Ecto neural progenitor cell (in vitro differentiated cells): ENCODE results near the gene GVQW3.
"Not testable (repeated sequence)": the region's sequence is repeated elsewhere in the genome, so short reads cannot be mapped to it uniquely, and the experiment has no call there.

Source experiments
- DNase-seq: peaks from one replicate; pipeline ENCODE4 v3.0.0-alpha.2; 2018; ENCODE audit warnings: low spot score

GVQW3 gene

DNA sequence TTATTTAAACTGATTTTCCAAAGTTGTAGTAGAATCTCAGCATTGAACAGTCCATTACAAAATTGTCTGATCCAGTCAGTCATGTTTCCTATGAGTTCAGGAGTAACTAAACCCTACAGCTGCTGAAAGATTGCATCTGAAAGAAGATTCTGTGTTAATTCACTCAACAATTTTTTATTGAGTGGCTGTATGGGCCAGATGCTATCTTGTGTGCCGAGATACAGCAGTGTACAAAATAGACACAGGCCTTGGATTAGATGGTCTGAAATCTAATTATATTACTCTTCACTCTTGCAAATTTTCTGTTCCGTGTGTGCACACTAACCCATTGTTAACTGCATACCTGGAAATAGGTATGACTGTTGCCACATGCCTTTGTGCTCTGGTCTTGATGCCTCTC is 7.3 kb downstream of the GVQW3 start:
- DNase-seq = no peak

DNA sequence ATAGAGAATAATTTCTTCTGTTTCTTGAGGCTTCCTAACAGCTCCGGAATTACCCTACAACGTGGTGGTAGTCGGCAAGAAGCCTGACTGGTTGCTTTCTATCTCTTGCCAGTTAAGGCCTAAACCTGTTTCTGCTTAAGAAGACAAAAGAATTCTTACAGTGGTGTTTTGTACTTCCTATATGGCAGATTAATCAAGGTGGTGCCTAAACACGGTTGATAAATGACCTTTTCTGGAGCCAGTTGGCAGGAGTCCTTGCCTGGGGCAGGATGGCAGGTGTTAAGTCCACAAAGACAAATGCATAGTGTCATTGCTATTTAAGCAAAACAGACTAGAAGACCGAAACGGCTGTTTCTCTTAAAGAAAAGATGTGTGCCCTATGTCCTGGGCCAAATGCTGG is 9.9 kb downstream of the GVQW3 start:
- DNase-seq = no peak

DNA sequence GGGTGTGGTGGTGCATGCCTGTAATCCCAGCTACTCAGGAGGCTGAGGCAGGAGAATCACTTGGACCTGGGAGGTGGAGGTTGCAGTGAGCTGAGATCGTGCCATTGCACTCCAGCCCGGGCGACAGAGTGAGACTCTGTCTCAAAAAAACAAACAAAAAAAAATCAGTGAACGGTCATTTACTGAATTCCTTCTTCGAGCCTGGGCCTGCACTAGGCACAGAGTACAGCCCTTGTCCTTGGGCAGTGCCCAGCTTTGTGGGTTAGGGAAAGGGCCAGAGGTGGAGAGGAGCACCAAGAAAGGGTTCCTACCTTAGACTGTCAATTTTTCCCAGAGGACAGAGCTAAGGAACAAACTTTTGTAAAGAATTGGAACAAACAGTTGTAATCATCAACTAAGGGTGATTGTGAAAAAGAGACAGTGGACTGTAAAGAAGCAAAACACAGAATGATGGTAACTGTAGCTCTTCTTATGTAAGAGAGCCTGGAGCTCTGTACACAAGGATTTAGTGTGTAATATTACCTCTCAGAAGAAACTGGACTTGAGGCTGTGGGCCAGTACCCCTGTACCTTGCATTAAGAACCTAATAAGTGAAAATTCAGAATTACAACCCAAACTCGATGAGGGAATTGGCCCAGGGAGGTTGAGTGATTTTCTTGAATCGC is 10.8 kb downstream of the GVQW3 start:
- no peak for DNase-seq

DNA sequence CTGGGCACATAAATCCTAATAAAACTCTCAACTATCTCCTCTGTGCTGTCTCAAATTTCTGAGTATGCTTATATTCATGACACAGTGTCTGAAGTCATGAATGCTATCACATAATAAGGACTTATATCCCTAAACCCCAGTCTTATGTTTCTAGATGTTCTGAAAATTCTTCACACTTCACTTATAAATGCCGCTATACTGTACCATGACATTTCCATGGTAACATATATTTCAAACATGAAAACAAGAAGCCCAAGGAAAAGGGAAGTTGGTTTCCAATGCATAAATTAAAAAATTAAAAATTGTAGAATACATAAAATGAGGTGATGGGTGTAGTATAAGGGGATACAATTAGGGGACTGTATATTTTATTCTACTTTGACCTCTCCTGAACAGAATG is 11.7 kb downstream of the GVQW3 start:
- DNase-seq = no peak

DNA sequence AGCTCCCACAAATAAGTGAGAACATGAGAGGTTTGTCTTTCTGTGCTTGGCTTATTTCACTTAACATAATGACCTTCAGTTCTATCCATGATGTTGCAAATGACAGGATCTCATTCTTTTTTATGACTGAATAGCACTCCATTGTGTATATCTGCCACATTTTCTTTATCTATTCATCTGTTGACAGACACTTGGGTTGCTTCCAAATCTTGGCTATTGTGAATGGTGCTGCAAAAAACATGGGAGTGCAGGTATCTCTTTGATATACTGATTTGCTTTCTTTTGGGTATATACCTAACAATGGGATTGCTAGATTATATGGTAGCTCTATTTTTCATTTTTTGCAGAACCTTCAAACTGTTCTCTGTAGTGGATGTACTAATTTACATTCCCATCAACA is 13.3 kb downstream of the GVQW3 start:
- DNase-seq = no peak

DNA sequence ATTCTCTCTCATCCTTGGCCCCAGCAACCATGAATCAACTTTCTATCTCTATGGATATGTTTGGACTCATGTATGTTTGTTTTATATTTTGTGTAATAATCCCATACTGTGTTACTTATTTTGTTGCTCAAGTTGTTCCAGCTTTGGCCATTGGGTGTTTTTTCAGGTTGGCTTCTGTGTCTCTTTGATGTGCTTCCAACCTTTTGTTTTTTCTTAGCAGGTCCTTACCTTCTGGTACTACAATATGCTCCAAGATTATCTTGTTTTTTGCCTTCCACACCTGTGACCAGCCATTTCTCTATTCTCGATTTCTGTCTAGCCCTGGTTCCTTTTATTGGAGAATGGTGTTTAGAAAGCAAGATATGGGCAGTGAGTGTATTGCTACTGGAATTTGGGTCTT is 14.2 kb downstream of the GVQW3 start:
- DNase-seq = no peak

DNA sequence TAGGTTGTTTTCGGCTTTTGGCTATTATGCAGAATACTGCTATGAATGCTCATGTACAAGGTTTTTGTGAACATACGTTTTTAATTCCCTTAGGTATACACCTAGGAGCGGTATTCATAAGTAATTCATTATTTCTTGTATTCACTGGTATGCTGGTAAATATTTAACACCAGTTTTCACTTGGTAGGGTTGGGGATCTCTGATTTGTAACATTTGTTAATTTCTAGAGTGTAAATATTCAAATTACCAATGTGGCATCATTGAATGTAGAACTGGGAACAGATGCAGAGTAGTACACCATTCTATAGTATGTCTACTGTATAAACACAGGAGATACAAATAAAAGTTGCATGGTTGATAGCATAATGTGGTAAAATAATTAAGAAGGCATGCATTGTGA is 16.3 kb downstream of the GVQW3 start:
- DNase-seq = no peak

DNA sequence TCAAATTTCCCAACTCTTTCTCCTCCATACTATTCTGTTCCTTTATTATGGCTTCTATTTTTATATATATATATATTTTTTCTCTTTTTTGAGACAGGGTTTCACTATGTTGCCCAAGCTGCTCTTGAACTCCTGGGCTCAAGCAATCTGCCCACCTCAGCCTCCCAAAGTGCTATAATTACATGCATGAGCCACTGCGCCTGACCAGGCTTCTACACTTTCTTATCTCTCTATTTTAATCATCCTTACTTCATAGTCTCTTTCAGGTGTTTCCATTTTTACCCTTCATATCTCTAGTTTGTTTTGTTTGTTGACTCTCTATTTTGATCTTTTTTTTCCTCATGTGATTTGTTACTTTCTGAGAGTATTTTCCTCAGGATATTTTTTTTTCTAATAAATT is 19.8 kb downstream of the GVQW3 start:
- DNase-seq = no peak

DNA sequence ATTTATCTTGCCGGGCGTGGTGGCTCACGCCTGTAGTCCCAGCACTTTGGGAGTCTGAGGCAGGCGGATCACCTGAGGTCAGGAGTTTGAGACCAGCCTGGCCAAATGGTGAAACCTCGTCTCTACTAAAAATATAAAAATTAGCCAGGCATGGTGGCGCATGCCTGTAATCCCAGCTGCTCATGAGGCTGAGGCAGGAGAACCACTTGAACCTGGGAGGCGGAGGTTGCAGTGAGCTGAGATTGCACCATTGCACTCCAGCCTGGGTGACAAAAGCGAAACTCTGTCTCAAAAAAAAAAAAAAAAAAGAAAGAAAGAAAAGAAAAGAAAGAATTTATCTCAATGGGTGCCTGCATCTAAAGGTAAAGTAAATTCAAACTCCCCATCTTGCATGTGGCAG is 20.4 kb downstream of the GVQW3 start:
- DNase-seq = not testable (repeated sequence)

DNA sequence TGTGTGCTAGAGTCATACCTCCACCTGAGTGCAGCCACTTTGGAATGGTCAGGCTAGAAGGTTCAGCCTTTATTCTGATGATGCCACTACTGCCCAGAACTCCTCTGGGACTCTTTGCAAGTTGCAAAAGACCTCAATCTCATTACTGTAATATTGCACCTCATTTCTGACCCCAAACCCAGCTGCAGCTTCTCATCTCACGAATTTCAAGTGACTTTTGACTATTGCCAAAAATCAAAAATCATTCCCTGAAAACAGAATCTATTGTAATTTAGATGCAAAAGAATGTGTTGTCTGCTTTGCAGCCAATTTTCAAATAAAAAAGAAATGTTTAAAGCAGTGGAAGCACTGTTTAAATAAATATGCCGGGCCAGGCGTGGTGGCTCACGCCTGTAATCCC is 25.2 kb downstream of the GVQW3 start:
- DNase-seq = no peak

DNA sequence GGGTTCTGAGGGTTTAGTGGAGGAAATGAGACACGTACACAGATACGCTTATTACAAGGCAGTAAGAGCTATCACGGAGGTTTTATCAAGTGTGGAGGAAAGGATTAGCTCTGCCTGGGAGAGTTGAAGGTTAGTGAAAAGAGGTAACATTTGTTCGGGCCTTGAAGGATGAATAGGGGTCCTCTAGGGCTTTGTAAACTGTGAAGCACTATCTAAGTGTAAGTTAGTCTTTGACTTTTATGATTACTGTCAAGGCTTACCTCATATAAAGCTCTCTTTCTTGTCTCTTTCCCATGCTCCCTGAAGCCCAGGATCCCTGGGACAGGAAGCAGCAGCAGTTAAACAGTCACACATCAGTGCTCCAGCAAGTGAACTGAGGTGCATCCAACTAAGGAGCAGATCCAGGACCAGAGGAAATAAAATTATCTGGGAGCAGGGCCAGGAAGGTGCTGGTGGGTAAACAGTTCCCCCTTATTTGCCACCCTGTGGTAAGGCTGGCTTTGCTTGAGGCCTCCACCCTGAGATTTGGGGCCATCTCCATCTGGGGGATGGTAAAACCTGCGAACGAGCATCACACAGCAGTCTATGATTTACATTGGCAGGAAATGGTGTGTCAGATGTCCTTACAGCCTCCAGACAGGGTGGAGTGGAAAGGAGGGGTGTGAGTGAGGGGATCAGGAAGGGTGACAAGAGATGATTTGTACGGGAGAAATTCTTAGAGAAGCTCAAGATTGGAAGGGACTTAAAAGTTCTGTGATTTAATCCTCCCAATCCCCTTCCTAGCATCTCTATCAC is 27.2 kb downstream of the GVQW3 start:
- DNase-seq = no peak

DNA sequence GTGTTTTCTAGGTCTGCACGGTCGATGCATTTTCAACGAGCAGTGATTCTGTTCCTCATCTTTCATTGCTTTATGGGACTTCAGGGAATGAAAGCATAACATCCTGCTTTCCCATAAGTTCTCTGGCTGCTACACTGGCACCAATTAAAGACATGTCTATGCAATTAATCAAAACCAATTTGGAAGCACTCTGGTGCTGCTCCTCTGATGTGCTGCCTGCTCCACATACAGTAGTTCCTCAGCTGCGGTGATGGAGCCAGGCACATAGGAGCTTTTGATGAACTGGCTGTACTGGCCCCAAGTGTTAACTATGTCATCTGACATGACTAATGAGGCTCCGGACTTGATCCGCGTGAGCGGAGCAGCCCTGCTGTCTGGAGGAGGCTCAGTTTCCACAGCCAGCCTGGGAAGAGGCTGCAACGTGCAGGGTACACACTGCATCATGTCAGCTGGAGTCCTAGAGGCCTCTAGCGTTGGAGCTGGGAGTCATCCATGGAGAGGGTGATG is 29.8 kb downstream of the GVQW3 start:
- no peak for DNase-seq

DNA sequence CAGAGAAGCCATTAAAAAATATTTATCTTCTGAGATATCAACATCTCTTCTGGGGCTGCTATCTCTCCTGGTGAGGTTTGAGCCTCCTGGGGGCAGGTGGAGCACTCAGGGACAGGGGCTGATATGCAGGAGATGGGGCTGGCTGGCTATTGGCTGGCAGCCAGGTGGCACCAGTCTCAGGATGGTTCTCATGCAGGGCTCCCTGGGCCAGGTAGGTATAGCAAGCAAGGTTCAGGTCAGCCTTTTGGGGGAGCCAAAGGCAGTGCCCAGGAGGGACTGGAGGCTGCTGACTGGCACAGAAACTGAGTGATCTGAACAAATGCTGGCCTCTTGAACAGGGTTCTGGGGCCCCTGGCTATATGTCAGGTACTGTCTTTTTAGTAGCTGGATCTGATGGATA is 34.0 kb downstream of the GVQW3 start:
- DNase-seq = no peak

DNA sequence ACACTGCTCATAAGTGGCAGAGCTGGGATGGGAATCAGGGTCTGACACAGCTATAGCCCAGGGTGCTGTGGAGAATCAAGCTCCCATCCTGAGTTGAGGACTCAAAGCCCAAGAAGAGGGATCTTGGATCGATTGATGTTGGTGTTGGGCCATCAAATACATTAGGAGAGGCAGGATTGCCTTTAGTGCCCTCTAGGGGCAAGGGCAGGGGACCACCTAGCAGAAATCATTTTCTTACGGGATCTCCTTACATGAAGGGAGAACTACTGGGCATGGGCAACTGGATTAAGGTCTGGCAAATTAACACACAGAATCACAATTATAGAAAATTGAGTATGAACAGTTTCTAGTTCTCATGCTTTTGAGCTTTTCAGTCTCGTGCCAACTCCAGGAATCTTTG is 38.8 kb downstream of the GVQW3 start:
- no peak for DNase-seq

DNA sequence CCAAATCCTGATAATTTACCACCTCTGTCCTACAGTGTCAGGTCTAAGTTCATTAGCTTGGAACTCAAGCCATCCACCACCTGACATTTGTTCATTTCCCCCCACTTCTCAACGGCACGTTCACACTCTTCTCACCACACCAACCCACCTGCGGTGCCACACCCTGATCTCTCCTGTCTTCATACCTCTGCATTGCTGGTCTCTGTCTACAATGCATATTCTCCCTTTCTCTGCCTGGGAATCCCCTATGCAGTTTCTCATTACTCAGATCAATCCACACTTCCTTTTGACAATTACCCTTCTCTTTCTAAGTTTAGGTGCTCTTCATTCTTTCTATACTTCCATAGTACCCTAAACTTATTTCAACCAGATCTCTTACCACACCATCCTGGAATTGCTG is 43.3 kb downstream of the GVQW3 start:
- no peak for DNase-seq

DNA sequence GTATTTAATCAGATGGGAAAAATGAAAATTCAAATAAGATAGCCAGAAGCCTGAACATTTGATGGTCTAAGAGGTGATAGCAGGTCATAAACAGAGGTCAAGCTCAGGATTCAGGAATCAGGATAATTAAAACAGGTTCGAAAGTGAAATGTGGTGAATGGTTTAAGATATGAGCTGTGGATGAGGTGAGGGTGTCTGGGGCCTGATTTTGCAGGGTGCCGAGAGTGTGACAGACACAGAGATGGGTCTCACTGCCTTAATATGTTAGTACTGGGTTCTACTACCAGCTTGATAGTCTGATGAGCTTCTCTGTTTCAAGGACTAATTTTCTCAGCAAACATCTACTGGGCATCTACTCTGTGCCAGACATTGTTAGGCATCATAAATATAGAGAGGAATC is 43.8 kb downstream of the GVQW3 start:
- no peak for DNase-seq

DNA sequence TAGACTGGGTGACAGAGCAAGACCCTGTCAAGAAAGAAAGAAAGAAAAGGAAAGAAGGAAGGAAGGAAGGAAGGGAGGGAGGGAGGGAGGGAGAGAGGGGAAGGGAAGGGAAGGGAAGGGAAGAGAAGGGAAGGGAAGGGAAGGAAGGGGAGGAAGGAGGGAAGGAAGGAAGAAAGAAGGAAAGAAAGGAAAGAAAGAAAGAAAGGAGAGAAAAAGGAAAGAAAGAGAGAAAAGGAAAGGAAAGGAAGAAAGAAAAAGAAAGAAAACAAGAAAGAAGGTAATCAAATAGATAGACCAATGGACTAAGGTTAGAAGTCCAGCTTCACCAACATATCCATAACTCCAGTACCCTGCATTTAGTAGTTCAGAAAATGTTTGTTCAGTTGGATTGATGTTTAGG is 45.5 kb downstream of the GVQW3 start:
- no peak for DNase-seq

DNA sequence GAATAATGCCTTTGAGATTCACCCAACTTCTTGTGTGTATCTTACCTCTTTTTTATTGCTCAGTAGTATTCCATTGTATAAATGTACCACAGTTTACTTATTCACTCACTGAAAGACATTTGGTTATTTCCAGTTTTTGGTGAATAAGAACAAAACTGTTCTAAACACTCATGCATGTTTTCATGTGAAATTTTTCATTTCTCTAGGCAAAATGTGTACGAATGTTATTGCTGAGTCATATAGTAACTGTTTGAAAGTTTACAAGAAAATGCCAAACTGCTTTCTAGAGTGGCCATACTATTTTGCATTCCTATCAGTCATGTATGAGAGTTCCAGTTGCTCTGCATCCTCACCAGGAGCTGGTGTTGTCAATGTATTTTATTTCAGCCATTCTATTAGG is 54.9 kb downstream of the GVQW3 start:
- no peak for DNase-seq

DNA sequence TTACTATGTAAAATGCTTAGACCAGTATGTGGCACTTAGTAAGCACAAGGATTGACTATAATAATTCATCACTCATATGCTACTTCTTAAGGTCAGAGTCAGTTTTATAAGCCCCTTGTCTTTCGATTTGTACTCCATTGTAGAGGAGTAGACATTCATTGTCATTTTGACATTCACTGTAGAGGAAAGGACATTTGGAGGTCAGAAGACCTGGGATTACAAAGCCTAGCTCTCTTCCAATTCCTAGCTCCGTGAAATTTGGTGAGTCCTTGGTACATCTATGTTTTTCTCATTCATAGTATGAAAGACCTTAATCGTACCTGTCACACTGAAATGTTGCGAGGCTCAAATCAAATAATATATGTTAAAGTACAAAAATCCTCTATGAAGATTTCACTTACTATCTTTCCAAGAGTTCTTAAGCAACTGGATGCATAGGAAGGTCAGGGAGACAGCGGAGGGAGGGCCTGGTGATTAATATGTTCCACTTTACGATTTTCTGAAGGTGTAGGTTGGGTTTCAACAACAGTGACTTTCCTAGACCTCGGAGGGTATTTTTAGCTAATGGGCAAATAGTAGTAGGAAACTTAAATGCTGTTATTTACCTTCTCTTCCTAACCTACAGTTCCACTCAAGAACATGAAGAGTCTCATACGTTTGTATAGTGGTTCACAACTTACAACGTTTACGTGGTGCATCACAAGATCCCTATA is 62.3 kb downstream of the GVQW3 start:
- DNase-seq = no peak

DNA sequence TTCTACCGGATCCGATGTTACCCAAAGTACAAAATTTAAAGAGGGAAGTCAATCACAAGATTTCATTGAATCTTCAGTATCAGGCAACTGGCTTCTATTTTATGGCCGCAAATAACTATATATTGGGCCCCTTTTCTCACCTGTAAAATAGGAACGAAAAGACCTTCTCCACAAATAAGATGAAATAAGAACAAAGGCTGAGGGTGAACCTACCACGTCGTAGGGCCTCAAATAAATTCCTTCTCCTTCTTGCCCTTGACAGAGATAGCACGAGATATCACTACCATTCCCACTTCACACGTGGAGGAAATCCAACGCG is 62.9 kb downstream of the GVQW3 start:
- no peak for DNase-seq

DNA sequence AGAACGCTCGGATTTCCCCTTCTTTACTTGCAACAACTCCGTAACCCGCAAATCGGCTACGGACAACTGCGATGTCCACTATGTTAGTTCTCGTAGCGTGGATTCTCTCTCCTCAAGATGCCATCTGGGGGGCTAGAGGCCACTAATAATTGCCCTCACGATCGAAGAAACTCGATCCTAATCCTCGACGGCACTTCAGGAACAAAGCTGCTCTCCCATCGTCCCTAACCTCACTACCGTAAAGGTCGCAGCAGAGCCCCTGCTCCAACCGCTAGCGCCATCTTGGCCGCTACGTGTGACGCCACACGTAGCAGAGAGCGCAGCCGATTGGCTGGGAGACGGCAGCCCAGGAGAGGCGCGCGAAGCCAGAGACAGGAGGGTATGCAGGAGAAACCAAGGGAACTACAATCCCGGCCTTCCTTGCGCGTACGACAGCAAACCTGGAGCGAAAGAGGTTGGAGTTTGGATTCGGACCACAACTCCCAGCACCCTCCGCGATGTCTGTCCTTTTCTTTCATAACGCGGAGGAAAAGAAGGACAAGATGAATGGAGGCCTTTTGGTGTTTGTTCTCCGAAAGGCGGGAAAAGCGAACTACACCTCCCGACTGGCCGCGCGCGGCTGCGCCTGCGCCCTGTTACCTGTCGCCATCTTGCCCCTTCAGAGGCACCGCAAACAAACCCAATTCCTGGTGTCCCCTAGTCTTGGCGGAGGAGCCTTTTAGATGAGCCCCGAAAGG is 63.4 kb downstream of the GVQW3 start, which contains the start of gene EMSY:
TSS of gene EMSY (plus strand) at position 635 of the 737 bp plus-strand sequence. CDS start 1,921 bp downstream, outside the sequence.
- DNase-seq = peak; percentile 96
